Nephron progenitor cell (in vitro differentiated cells): ENCODE results near the gene COL13A1.

ENCODE experiments used
- DNase-seq: peaks from one replicate; pipeline ENCODE4 v3.0.0; 2021
- H3K27ac Mint-ChIP-seq: 2 replicates; pipeline ENCODE4 v1.8.0; 2021; ENCODE audit warnings: mild to moderate bottlenecking, moderate library complexity, mixed read lengths
- H3K27me3 Mint-ChIP-seq: 2 replicates; pipeline ENCODE4 v1.8.0; 2021; ENCODE audit warnings: mild to moderate bottlenecking, low read depth, mixed read lengths; ENCODE audit not compliant: poor library complexity
- H3K36me3 Mint-ChIP-seq: 2 replicates; pipeline ENCODE4 v1.8.0; 2021; ENCODE audit warnings: low read depth, mixed read lengths
- H3K4me1 Mint-ChIP-seq: 2 replicates; pipeline ENCODE4 v1.8.0; 2021; ENCODE audit warnings: mixed read lengths
- H3K4me3 Mint-ChIP-seq: 2 replicates; pipeline ENCODE4 v1.8.0; 2021; ENCODE audit warnings: mild to moderate bottlenecking, moderate library complexity, mixed read lengths
- H3K9me3 Mint-ChIP-seq: 2 replicates; pipeline ENCODE4 v1.8.0; 2021; ENCODE audit warnings: mild to moderate bottlenecking, moderate library complexity, mixed read lengths
- TF ChIP-seq, protein P1 (sequence below): fragments of 200-600 bp; sonication (generic); IDR thresholded peaks from 2 replicates; pipeline ENCODE4 v1.5.0; 2021; ENCODE audit warnings: antibody characterized with exemption

Gene COL13A1

DNA sequence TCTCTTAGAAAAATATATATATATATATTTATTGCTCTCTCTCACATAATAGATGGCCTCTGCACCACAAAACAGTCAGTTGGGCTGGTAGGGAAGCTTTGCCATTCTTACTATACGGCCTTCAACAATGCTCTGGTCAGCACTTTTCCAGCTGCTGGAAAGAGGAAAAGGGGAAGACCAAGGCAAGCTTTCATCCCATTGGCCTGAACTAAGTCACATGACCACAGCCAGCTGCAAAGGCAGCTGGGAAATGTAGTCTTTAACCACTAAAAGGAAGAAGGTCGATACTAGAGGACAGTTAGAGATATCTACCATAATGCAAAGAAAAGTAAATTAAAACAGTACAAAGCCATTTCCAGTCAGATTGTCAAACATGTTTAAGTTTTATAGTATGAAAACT is 192.6 kb downstream of the COL13A1 start:
- Mint-ChIP-seq H3K9me3 (peaks cover 12% of the 10 kb centered on the region), H3K4me1 (no peaks in the 10 kb centered on the region), H3K36me3 (peaks cover 7% of the 10 kb centered on the region), H3K27ac (no peak overlapping the region), H3K27me3 (peaks cover 2% of the 10 kb centered on the region), H3K4me3 (no peak overlapping the region)
- TF ChIP-seq, protein P1, sequence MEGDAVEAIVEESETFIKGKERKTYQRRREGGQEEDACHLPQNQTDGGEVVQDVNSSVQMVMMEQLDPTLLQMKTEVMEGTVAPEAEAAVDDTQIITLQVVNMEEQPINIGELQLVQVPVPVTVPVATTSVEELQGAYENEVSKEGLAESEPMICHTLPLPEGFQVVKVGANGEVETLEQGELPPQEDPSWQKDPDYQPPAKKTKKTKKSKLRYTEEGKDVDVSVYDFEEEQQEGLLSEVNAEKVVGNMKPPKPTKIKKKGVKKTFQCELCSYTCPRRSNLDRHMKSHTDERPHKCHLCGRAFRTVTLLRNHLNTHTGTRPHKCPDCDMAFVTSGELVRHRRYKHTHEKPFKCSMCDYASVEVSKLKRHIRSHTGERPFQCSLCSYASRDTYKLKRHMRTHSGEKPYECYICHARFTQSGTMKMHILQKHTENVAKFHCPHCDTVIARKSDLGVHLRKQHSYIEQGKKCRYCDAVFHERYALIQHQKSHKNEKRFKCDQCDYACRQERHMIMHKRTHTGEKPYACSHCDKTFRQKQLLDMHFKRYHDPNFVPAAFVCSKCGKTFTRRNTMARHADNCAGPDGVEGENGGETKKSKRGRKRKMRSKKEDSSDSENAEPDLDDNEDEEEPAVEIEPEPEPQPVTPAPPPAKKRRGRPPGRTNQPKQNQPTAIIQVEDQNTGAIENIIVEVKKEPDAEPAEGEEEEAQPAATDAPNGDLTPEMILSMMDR, result no peak
- DNase-seq, result no peak

DNA sequence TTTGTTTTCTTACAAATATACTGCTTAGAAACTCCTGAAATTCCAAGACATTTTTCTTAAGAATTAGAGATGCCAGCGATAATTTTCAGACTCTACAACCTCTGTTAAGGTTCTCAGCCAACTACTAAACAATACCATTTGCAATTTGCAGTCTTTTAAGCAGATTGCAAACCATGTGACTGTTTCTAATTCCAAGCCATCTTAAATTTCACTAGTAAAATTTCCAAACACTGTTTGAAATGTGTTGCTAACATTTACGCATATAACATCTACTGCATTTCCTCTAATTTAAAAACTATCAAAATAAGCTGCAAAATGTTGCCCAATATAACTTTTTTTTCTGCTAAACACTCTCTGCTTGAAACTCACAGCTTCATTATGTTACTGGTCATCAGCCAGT is 194.9 kb downstream of the COL13A1 start:
- H3K27ac Mint-ChIP-seq, result no peak overlapping the region
- no peak overlapping the region for H3K4me3 Mint-ChIP-seq
- TF ChIP-seq, protein P1, result no peak
- DNase-seq, result no peak
- peaks cover 7% of the 10 kb centered on the region for H3K36me3 Mint-ChIP-seq
- no peaks in the 10 kb centered on the region for H3K27me3 Mint-ChIP-seq
- no peaks in the 10 kb centered on the region for H3K4me1 Mint-ChIP-seq
- H3K9me3 Mint-ChIP-seq, result peaks cover 7% of the 10 kb centered on the region

- TF ChIP-seq, protein P1, result no peak
- Mint-ChIP-seq H3K4me3 (no peak overlapping the region), H3K27ac (no peak overlapping the region), H3K27me3 (no peaks in the 10 kb centered on the region), H3K4me1 (no peaks in the 10 kb centered on the region), H3K9me3 (no peaks in the 10 kb centered on the region), H3K36me3 (no peaks in the 10 kb centered on the region)
- no peak for DNase-seq
These were observed 198.6 kb downstream of the COL13A1 start for GRCh38 chr10:70000262-70000661.

DNA sequence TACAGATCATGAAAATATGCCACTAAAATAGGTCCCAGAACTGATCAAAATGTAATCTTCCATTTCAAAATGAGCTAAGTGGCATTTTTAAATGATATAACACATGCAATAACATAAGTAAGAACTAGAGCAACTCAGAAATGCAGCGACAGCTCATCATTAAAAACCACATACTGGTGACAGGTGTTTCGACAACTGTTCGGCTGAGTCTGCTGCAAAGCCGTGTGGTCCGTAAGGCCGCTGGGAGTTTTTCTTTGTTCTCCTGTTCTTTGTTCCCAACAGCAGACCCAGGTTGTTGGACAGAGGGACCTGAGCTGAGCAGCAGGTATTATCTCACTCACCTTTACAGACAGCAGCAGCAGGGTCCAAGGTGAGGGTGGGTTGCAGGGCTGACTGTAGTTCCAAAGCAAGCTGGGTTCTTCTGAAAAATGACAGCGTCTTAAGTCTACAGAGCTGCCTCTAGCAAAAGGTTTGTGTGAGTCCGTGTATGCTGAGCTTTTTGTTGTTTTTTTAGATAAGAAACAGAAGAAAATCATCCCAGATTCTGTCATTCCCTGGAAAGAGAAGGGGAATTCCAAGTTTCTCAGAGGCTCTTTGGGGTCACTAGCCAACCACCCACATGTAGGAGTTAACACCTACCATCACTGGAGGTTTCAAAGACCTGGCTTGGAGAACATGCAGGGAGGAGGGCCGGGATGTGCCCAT is 205.6 kb downstream of the COL13A1 start:
- DNase-seq, result no peak
- Mint-ChIP-seq H3K9me3 (peaks cover 3% of the 10 kb centered on the region), H3K27ac (no peak overlapping the region), H3K36me3 (no peaks in the 10 kb centered on the region), H3K4me1 (no peaks in the 10 kb centered on the region), H3K27me3 (peaks cover 3% of the 10 kb centered on the region), H3K4me3 (no peak overlapping the region)
- TF ChIP-seq, protein P1, result no peak
